Right cardiac atrium (tissue), 5 donors: ENCODE data around the gene CRYZL1. TPM values are rescaled to one million over a fixed set of nuclear protein-coding genes. Genes with fewer than 3 reads are reported as not detected.
A peak's percentile ranks its signal among the peaks of the same experiment; 100 is the strongest.

Experiments used
- ATAC-seq, 2 donors: fragments of 200-7000 bp; cut with Tn5 transposase; one replicate each; pipeline versions ENCODE4 v1.8.0 to v1.9.1; 2020; ENCODE audit warnings: moderate library complexity in 2 of 2, mild to moderate bottlenecking in 1 of 2
- DNase-seq, 3 donors: peaks; one replicate each; pipeline ENCODE4 v3.0.0-alpha.2; 2020
- H3K27ac ChIP-seq: one replicate; pipeline ENCODE4 v1.5.1; 2013; ENCODE audit warnings: mild to moderate bottlenecking, low read length, control low read depth, moderate library complexity
- H3K27me3 ChIP-seq: one replicate; pipeline ENCODE4 v1.6.1; 2013; ENCODE audit not compliant: control insufficient read depth, insufficient read depth
- H3K4me1 ChIP-seq: one replicate; pipeline ENCODE4 v1.6.1; 2013; ENCODE audit warnings: low read length; ENCODE audit not compliant: control insufficient read depth, insufficient read depth
- H3K4me3 ChIP-seq: one replicate; pipeline ENCODE4 v1.5.1; 2013; ENCODE audit warnings: low read length, control low read depth
- H3K9me3 ChIP-seq: one replicate; pipeline ENCODE4 v1.6.1; 2013; ENCODE audit warnings: low read length; ENCODE audit not compliant: control insufficient read depth
- WGBS: extraction: QIAGEN DNeasy Blood & Tissue Kit; methylation state at CpG from one replicate; pipeline ENCODE4 v1.1.7; 2013; 5-methylcytosine and 5-hydroxymethylcytosine counted together
- intact Hi-C, 4 donors: fragments of 100-400 bp; cut with DNase I; formaldehyde crosslinking; loops; one replicate each; pipeline versions ENCODE4 v1.11.0 to v1.14.0; 2022 to 2023
- polyA plus RNA-seq: library from polyadenylated mRNA; stranded (reverse); fragments of 200-250 nt; gene quantifications from one replicate; pipeline ENCODE4 v1.2.3, GENCODE V29; 2013
- total RNA-seq, 4 donors: library from RNA; stranded (reverse); fragmentation: NEBNext Ultra II Directional; extraction: Animal tissue kit (Norgen Biotek cat#: 25700); gene quantifications; one replicate each; pipeline ENCODE4 v1.2.1, GENCODE V29; 2021
- donor health status: healthy with polysubstance abuse.
- donor health status: DM: no; HTN: yes; CAD: no.
- donor health status: DM: no; HTN: no; CAD: no.
- donor health status: DM: no; HTN: yes; CAD: no; lungs with severe emphysema.
- donor health status: DM: yes; HTN: yes; CAD: no.

Gene CRYZL1
- total and polyA plus RNA-seq, 5 donors, result 25.0 to 37.5 (median 29.4) TPM

- H3K27me3 ChIP-seq, result no peaks in the 10 kb centered on the region
- intact Hi-C loops, result no loop called here
- H3K27ac ChIP-seq, result no peak overlapping the region
- no peaks in the 10 kb centered on the region for H3K9me3 ChIP-seq
- DNase-seq, result peak in 1 of 3 donors; percentile 46
- ATAC-seq, result peak; percentile 8 to 9
- no peaks in the 10 kb centered on the region for H3K4me1 ChIP-seq
- H3K4me3 ChIP-seq, result no peak overlapping the region
- WGBS, result 96% methylated on average over 19 of the region's 19 CpGs
Observed at GRCh38 chr21:33549848-33550771, 91.4 kb downstream of the CRYZL1 start.

GRCh38 chr21:33546086-33546485, 95.5 kb downstream of the CRYZL1 start:
- no peak for DNase-seq
- H3K4me1 ChIP-seq, result no peaks in the 10 kb centered on the region
- ATAC-seq, result no peak
- H3K9me3 ChIP-seq, result no peaks in the 10 kb centered on the region
- no peaks in the 10 kb centered on the region for H3K27me3 ChIP-seq
- 57% methylated on average over 3 of the region's 3 CpGs for WGBS
- H3K4me3 ChIP-seq, result no peak overlapping the region
- intact Hi-C loops, result no loop called here
- H3K27ac ChIP-seq, result no peak overlapping the region

GRCh38 chr21:33544451-33545195, 96.9 kb downstream of the CRYZL1 start:
- Histone ChIP-seq H3K27ac (no peak overlapping the region), H3K27me3 (no peaks in the 10 kb centered on the region), H3K4me1 (no peaks in the 10 kb centered on the region), H3K4me3 (peak overlapping the region; percentile 99), H3K9me3 (no peaks in the 10 kb centered on the region)
- intact Hi-C loops, result no loop called here
- DNase-seq, result no peak
- no peak for ATAC-seq
- 9% methylated on average over 8 of the region's 8 CpGs for WGBS

GRCh38 chr21:33543505-33544129, 97.9 kb downstream of the CRYZL1 start:
- intact Hi-C loops, result no loop called here
- H3K9me3 ChIP-seq, result no peaks in the 10 kb centered on the region
- ATAC-seq (peak in 1 of 2 donors; percentile 60), DNase-seq (peak in 2 of 3 donors; percentile 85 to 87)
- under 1% methylated on average over 26 of the region's 26 CpGs for WGBS
- H3K4me1 ChIP-seq, result no peaks in the 10 kb centered on the region
- peak overlapping the region; percentile 99 for H3K4me3 ChIP-seq
- H3K27me3 ChIP-seq, result no peaks in the 10 kb centered on the region
- peak overlapping the region; percentile 95 for H3K27ac ChIP-seq

DNA sequence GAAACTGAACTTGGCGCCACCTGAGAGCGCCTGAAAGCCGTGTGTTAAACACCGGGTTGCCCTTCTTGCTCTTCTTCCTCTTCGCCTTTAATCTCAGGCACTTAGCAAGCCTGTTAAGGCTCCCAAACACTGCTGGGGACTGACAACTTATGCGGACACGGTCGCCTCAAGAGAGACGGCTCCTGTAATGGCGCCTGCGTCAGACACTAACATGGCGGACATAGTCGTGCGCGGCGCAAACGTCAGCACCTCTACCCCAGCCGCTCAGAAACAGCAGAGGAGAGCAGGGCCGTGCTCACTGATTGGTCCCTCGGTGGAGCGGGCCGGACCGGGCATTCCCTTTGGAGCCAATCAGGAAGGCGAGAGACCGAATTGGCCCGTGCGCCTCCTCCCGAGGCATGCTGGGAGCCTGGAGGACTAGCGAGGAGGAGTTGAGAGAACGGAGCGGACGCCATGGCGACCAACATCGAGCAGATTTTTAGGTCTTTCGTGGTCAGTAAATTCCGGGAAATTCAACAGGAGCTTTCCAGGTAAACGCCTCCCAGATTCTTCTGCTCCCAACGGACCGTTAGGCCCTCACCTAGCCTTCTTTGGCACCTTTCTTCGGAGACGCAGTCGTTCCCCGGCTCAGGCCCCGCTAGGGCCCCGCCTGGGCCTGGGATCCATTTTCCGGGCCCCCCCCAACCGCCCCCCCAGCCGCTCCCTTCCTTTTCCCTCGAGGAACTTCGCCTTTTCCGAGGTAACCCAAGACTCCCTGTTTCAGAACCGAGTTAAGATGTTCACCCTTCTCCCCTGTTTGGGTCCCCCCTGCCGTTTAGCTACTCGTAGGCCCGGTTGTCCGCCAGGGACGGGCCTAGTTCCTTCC, 98.7 kb downstream of the CRYZL1 start, which contains the start of gene SON:
SON (plus strand) TSS at position 399 of the 865 bp plus-strand sequence; CDS start at position 454, 55 bp downstream.
- peak within 1 kb of the TSS; percentile 99 for H3K27ac ChIP-seq
- H3K9me3 ChIP-seq, result no peaks in the 10 kb centered on the region
- peak within 1 kb of the TSS; percentile 99 for H3K4me3 ChIP-seq
- ATAC-seq (peak; percentile 99), DNase-seq (peak; percentile 99)
- WGBS, result under 1% methylated on average over 56 of the region's 57 CpGs
- H3K27me3 ChIP-seq, result no peaks in the 10 kb centered on the region
- H3K4me1 ChIP-seq, result no peaks in the 10 kb centered on the region
- intact Hi-C loops, result no loop called here

- WGBS, result under 1% methylated on average over 56 of the region's 56 CpGs
- intact Hi-C loops, result no loop called here
- no peaks in the 10 kb centered on the region for H3K4me1 ChIP-seq
Observed at GRCh38 chr21:33541756-33542639, 99.5 kb downstream of the CRYZL1 start, which contains the start of gene GART. GART (minus strand) TSS chr21:33542117; CDS start chr21:33539315, 2,802 bp downstream.

GRCh38 chr21:33541105-33541711, 100.3 kb downstream of the CRYZL1 start:
- H3K27ac ChIP-seq, result peak overlapping the region; percentile 81
- ATAC-seq, result no peak
- intact Hi-C loops, result no loop called here

More at GRCh38 chr21:33541756-33542639, 99.5 kb downstream of the CRYZL1 start, which contains the start of gene GART:
- H3K27ac ChIP-seq, result peak within 1 kb of the TSS; percentile 99
- peak within 1 kb of the TSS; percentile 99 for H3K4me3 ChIP-seq
- H3K9me3 ChIP-seq, result no peaks in the 10 kb centered on the region
- DNase-seq (peak; percentile 85 to 94 (median 94)), ATAC-seq (peak; percentile 92 to 93)
- no peaks in the 10 kb centered on the region for H3K27me3 ChIP-seq

GRCh38 chr21:33540711-33541104, 100.8 kb downstream of the CRYZL1 start:
- no peak overlapping the region for H3K27ac ChIP-seq
- H3K9me3 ChIP-seq, result no peaks in the 10 kb centered on the region
- WGBS, result 79% methylated on average over 3 of the region's 3 CpGs
- no peak for DNase-seq
- H3K27me3 ChIP-seq, result no peaks in the 10 kb centered on the region
- no peaks in the 10 kb centered on the region for H3K4me1 ChIP-seq
- no peak for ATAC-seq
- no peak overlapping the region for H3K4me3 ChIP-seq
- intact Hi-C loops, result no loop called here

More at GRCh38 chr21:33541105-33541711, 100.3 kb downstream of the CRYZL1 start:
- WGBS, result 53% methylated on average over 19 of the region's 19 CpGs
- Histone ChIP-seq H3K4me3 (peak overlapping the region; percentile 52), H3K27me3 (no peaks in the 10 kb centered on the region), H3K4me1 (no peaks in the 10 kb centered on the region), H3K9me3 (no peaks in the 10 kb centered on the region)
- peak in 1 of 3 donors; percentile 55 for DNase-seq

DNA sequence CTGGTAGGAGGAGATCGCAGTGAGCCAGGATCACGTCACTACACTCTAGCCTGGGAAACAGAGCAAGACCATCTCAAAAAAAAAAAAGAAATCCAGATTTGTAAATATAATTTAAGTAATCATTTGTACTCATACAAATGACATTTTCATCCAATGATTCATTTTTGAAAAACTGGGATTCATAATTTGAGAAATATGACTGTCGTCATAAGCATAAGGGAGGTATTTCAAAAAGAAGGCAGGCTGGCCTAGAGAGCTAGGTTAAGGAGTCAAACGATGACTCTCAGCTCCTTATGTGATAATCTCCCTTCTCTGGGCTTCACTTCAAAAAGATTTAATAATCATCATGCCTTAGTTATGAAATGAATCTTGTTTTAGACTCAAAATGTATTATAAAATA, 101.9 kb downstream of the CRYZL1 start:
- WGBS, result 81% methylated on average over 4 of the region's 4 CpGs
- Histone ChIP-seq H3K4me3 (no peak overlapping the region), H3K27ac (no peak overlapping the region), H3K27me3 (no peaks in the 10 kb centered on the region), H3K4me1 (no peaks in the 10 kb centered on the region), H3K9me3 (no peaks in the 10 kb centered on the region)
- DNase-seq (no peak), ATAC-seq (no peak)
- intact Hi-C loops, result no loop called here
